GM18909 (cell line): ENCODE data around the gene CHPT1.

Experiments
- ATAC-seq: cut with Tn5 transposase; IDR thresholded peaks from one replicate; pipeline ENCODE4 v1.9.1; 2021; ENCODE audit warnings: mild to moderate bottlenecking; ENCODE audit not compliant: unreplicated experiment, poor library complexity

The CHPT1 gene

DNA sequence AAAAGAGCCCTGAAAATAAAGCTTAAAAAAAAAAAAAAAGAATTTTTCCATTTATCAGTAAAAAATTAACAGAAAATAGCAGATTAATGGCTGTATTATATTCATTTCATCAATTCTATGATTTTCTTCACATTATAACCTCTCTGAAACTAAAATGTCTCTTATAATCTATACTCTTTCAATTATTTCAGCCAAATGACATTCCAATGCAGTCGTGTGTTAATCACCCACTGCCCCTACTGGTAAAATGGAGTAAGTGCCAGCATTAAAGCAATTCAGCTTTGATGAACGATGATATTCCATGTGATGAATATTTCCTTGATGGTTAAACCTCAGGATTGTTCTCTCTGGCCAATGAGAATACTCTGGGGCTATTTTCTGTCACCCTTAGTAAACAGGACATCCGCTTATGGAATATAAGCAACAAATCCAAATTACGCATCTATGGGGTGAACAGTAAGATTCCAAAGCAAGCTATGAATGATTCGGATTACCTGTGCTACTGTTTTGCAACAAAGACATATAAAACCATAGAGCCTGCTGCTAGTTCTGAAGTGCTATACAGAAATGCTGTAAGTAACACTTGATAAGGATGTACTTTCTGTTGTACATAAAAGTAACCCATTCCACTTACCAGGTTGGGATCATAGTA is 62.1 kb downstream of the CHPT1 start:
- peak; percentile 59 for ATAC-seq

- no peak for ATAC-seq
Observed at GRCh38 chr12:101761350-101761749, 63.9 kb downstream of the CHPT1 start.

- no peak for ATAC-seq
Observed at GRCh38 chr12:101761781-101762180, 64.3 kb downstream of the CHPT1 start.

GRCh38 chr12:101763246-101763931 is 65.9 kb downstream of the CHPT1 start:
- no peak for ATAC-seq

GRCh38 chr12:101764051-101764792 is 66.8 kb downstream of the CHPT1 start:
- no peak for ATAC-seq

DNA sequence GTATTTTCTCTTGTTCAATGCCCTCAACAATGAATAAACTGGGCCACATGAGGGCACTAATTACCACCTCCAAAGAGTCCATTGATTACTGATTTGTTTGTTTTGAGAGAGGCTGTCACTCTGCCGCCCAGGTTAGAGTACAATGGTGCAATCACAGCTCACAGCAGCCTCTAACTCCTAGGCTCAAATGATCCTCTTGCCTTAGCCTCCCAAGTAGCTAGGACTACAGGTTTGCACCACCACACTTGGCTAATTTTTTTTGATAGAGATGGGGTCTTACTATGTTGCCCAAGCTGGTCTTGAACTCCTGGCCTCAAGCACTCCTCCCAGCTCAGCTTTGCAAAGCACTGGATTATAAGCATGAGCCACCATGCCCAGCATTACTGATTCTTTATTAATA is 70.1 kb downstream of the CHPT1 start:
- no peak for ATAC-seq

DNA sequence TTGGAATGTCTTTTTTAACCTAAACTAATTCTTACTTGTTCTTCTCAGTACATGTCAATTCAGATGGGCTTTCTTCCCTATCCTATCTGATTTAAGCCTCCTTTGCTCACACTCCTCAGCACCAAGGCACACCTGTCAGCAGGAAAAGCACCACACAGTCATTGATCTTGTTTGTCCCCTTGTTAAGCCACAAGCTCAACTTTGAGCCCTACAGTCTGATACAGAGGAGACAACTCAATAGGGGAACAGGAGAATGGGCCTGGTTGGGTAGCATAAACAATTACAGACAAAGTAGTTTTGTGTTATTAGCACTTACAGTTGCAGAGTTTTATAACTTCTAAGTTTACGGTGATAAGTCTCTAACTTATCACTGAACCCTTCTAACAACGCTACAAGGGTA is 71.3 kb downstream of the CHPT1 start:
- no peak for ATAC-seq

GRCh38 chr12:101769865-101770264 is 72.4 kb downstream of the CHPT1 start:
- ATAC-seq, result no peak

- no peak for ATAC-seq
Observed at GRCh38 chr12:101772012-101772775, 74.8 kb downstream of the CHPT1 start.

- ATAC-seq, result peak; percentile 69
Observed at GRCh38 chr12:101773650-101774162, 76.3 kb downstream of the CHPT1 start.

DNA sequence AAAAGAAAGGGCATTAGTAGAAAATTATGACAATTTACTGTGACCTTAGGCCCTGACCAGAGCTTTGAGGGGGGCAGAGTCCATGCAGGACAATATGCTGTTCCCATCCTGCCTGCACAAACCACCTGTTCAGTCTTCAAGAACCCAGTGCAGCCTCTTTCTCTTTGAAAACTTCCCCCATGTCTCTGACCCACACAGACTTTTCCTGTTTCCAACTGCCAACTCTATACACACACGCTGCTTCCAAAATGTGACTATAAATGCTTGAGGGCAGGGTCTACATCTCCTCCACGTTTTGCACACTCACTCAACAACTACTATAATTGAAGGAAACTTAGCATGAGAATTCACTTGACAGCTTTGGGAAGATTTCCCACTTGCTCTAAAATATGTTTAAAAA is 78.4 kb downstream of the CHPT1 start:
- no peak for ATAC-seq

GRCh38 chr12:101777485-101777884 is 80.0 kb downstream of the CHPT1 start:
- no peak for ATAC-seq

- no peak for ATAC-seq
Observed at GRCh38 chr12:101777978-101778377, 80.5 kb downstream of the CHPT1 start.
